H1 (cell line): ENCODE data around the gene SLC30A2. TPM values are rescaled to one million over a fixed set of nuclear protein-coding genes. Genes with fewer than 3 reads are reported as not detected.

Experiments
- CTCF ChIA-PET: fragments of 300-600 bp; sonication (Branson Sonifier 250); formaldehyde crosslinking; loops from one replicate; lab custom pipeline; 2021; ENCODE audit not compliant: partially characterized antibody; lab: Charles Lee
- POLR2A ChIA-PET: fragments of 300-600 bp; sonication (Branson Sonifier 250); formaldehyde crosslinking; loops from one replicate; lab custom pipeline; 2021; ENCODE audit warnings: inconsistent platforms; ENCODE audit not compliant: partially characterized antibody; lab: Charles Lee
- DNase-seq, 2 experiments: peaks; one replicate each; pipeline versions ENCODE4 v3.0.0 to v3.0.0-alpha.2; 2010 to 2022; ENCODE audit warnings: low spot score in 2 of 2, low read depth in 1 of 2, mixed read lengths in 1 of 2
- FAIRE-seq: peaks from 2 replicates; lab custom pipeline; 2011; peaks lifted over from hg19 to GRCh38; lab: Jason Lieb, UNC
- H2AFZ ChIP-seq: 2 replicates; pipeline ENCODE4 v1.8.1; 2012; ENCODE audit warnings: low read length, inconsistent platforms
- H2AK5ac ChIP-seq: 2 replicates; pipeline ENCODE4 v1.6.1; 2013; ENCODE audit warnings: low read depth, low read length
- H2BK120ac ChIP-seq: replicated peaks from 2 replicates; pipeline ENCODE3; 2013; ENCODE audit warnings: low read depth, low read length, inconsistent platforms
- H2BK12ac ChIP-seq: 2 replicates; pipeline ENCODE4 v1.6.1; 2013; ENCODE audit warnings: low read depth, low read length
- H2BK15ac ChIP-seq: 2 replicates; pipeline ENCODE4 v1.6.1; 2013; ENCODE audit warnings: low read length
- H2BK20ac ChIP-seq: 2 replicates; pipeline ENCODE4 v1.6.1; 2013; ENCODE audit warnings: low read length
- H2BK5ac ChIP-seq: 2 replicates; pipeline ENCODE4 v1.6.1; 2013; ENCODE audit warnings: low read depth, low read length
- H3K14ac ChIP-seq: 2 replicates; pipeline ENCODE4 v1.6.1; 2013; ENCODE audit warnings: inconsistent platforms; ENCODE audit not compliant: insufficient read length
- H3K18ac ChIP-seq: 2 replicates; pipeline ENCODE4 v1.6.1; 2013; ENCODE audit warnings: low read length; ENCODE audit errors: extremely low read depth
- H3K23ac ChIP-seq: 2 replicates; pipeline ENCODE4 v1.6.1; 2013; ENCODE audit warnings: inconsistent platforms; ENCODE audit not compliant: insufficient read length
- H3K23me2 ChIP-seq: 2 replicates; pipeline ENCODE4 v1.6.1; 2013; ENCODE audit warnings: low read depth, low read length
- H3K27ac ChIP-seq: 2 replicates; pipeline ENCODE4 v1.6.1; 2011; ENCODE audit warnings: low read depth, low read length, inconsistent platforms
- H3K27me3 ChIP-seq, 4 experiments: replicated peaks in 1 of 4; 1 replicate in 1 of 4; 2 replicates in 3 of 4; pipeline versions ENCODE4 v1.6.1 to v1.8.1; 2011 to 2013; ENCODE audit warnings: low read length in 3 of 4, mild to moderate bottlenecking in 3 of 4, inconsistent platforms in 2 of 4, mixed read lengths in 2 of 4, moderate library complexity in 1 of 4; ENCODE audit not compliant: control insufficient read depth in 3 of 4, insufficient read depth in 3 of 4; ENCODE audit errors: extremely low read depth in 1 of 4
- H3K36me3 ChIP-seq, 4 experiments: 2 replicates each; pipeline versions ENCODE4 v1.6.1 to v1.8.1; 2011 to 2013; ENCODE audit warnings: mild to moderate bottlenecking in 4 of 4, low read length in 3 of 4, moderate library complexity in 2 of 4, control low read depth in 1 of 4, inconsistent platforms in 1 of 4; ENCODE audit not compliant: insufficient read depth in 4 of 4, control insufficient read depth in 2 of 4
- H3K4ac ChIP-seq: replicated peaks from 2 replicates; pipeline ENCODE3; 2013; ENCODE audit warnings: low read length, low read depth, mixed read lengths, inconsistent platforms; ENCODE audit not compliant: insufficient read length
- H3K4me1 ChIP-seq, 4 experiments: replicated peaks in 1 of 4; 1 replicate in 1 of 4; 2 replicates in 3 of 4; pipeline versions ENCODE4 v1.6.1 to v1.8.1; 2011 to 2013; ENCODE audit warnings: low read length in 3 of 4, inconsistent platforms in 2 of 4, mixed read lengths in 1 of 4; ENCODE audit not compliant: insufficient read depth in 4 of 4, control insufficient read depth in 3 of 4
- H3K4me2 ChIP-seq, 2 experiments: 2 replicates each; pipeline versions ENCODE4 v1.6.1 to v1.8.1; 2011 to 2013; ENCODE audit warnings: low read depth in 2 of 2, low read length in 2 of 2, control low read depth in 1 of 2, inconsistent platforms in 1 of 2, mild to moderate bottlenecking in 1 of 2; ENCODE audit not compliant: insufficient read depth in 1 of 2
- H3K4me3 ChIP-seq, 4 experiments: fragments of 200-600, 300-600 bp in 1 of 4; sonication (generic), shearing (Covaris generic), sonication (Bioruptor Twin) in 1 of 4; 2 replicates each; pipeline versions ENCODE4 v1.5.1 to v1.8.1; 2011 to 2016; ENCODE audit warnings: low read length in 4 of 4, low read depth in 3 of 4, control low read depth in 2 of 4, inconsistent platforms in 2 of 4, mild to moderate bottlenecking in 2 of 4, mixed read lengths in 1 of 4, moderate library complexity in 1 of 4; ENCODE audit not compliant: insufficient read depth in 2 of 4; ENCODE audit errors: extremely low read depth in 1 of 4
- H3K56ac ChIP-seq: replicated peaks from 2 replicates; pipeline ENCODE3; 2013; ENCODE audit warnings: low read depth, mild to moderate bottlenecking, mixed read lengths, low read length, inconsistent platforms; ENCODE audit not compliant: insufficient read length
- H3K79me1 ChIP-seq: 2 replicates; pipeline ENCODE4 v1.6.1; 2013; ENCODE audit warnings: low read depth, low read length, control low read depth
- H3K79me2 ChIP-seq, 2 experiments: 2 replicates each; pipeline versions ENCODE4 v1.6.1 to v1.8.1; 2012 to 2013; ENCODE audit warnings: low read length in 2 of 2, mild to moderate bottlenecking in 2 of 2, inconsistent platforms in 1 of 2; ENCODE audit not compliant: insufficient read depth in 2 of 2, control insufficient read depth in 1 of 2
- H3K9ac ChIP-seq, 4 experiments: replicated peaks in 1 of 4; 1 replicate in 1 of 4; 2 replicates in 3 of 4; pipeline versions ENCODE4 v1.6.1 to v1.8.1; 2011 to 2013; ENCODE audit warnings: low read depth in 3 of 4, low read length in 3 of 4, control low read depth in 2 of 4, mild to moderate bottlenecking in 2 of 4, moderate library complexity in 2 of 4, inconsistent platforms in 1 of 4; ENCODE audit errors: extremely low read depth in 1 of 4
- H3K9me3 ChIP-seq, 2 experiments: 2 replicates each; pipeline versions ENCODE4 v1.6.1 to v1.8.1; 2012 to 2013; ENCODE audit warnings: mild to moderate bottlenecking in 2 of 2, moderate library complexity in 2 of 2, control low read depth in 1 of 2, inconsistent platforms in 1 of 2, low read depth in 1 of 2, low read length in 1 of 2, mixed read lengths in 1 of 2; ENCODE audit not compliant: insufficient read depth in 2 of 2
- H4K20me1 ChIP-seq, 2 experiments: replicated peaks in 1 of 2; 2 replicates each; pipeline versions ENCODE3 to v1.8.1; 2011 to 2013; ENCODE audit warnings: inconsistent platforms in 2 of 2, low read length in 2 of 2, mild to moderate bottlenecking in 1 of 2; ENCODE audit not compliant: insufficient read depth in 2 of 2, control insufficient read depth in 1 of 2
- H4K5ac ChIP-seq: 2 replicates; pipeline ENCODE4 v1.6.1; 2013; ENCODE audit warnings: low read length, low read depth, mixed read lengths, inconsistent platforms; ENCODE audit not compliant: insufficient read length
- H4K8ac ChIP-seq: 2 replicates; pipeline ENCODE4 v1.8.0; 2013; ENCODE audit warnings: mild to moderate bottlenecking, moderate library complexity, low read length, inconsistent platforms; ENCODE audit not compliant: insufficient read depth; ENCODE audit errors: extremely low read depth
- H4K91ac ChIP-seq: replicated peaks from 2 replicates; pipeline ENCODE3; 2013; ENCODE audit warnings: low read length, mixed read lengths, inconsistent platforms; ENCODE audit not compliant: insufficient read length
- ATF2 ChIP-seq: IDR thresholded peaks from 2 replicates; pipeline ENCODE4 v1.6.1; 2012; ENCODE audit warnings: low read length, inconsistent platforms
- E2F6 ChIP-seq: IDR thresholded peaks from 2 replicates; pipeline ENCODE4 v1.6.1; 2012; ENCODE audit warnings: inconsistent platforms
- MAX ChIP-seq: IDR thresholded peaks from 2 replicates; pipeline ENCODE4 v1.6.1; 2012; ENCODE audit warnings: inconsistent platforms
- SRF ChIP-seq: IDR thresholded peaks from 2 replicates; pipeline ENCODE4 v1.6.1; 2011; ENCODE audit warnings: mild to moderate bottlenecking, low read depth, low read length, moderate library complexity
- TEAD4 ChIP-seq: IDR thresholded peaks from 2 replicates; pipeline ENCODE4 v1.6.1; 2012; ENCODE audit warnings: low read depth, low read length, inconsistent platforms, mixed read lengths
- WGBS, 2 experiments: shearing (Covaris generic) in 1 of 2; methylation state at CpG; one replicate each; pipeline versions ENCODE4 v1.1.6 to v1.1.7; 2013 to 2015; ENCODE audit warnings: low lambda C conversion rate in 2 of 2, mixed read lengths in 2 of 2, inconsistent platforms in 1 of 2, low coverage in 1 of 2, missing lambda C conversion rate in 1 of 2; ENCODE audit not compliant: insufficient replicate concordance in 2 of 2, insufficient coverage in 1 of 2, insufficient read length in 1 of 2; ENCODE audit errors: extremely low coverage in 1 of 2, missing lambda C conversion rate in 1 of 2; 5-methylcytosine and 5-hydroxymethylcytosine counted together
- polyA plus RNA-seq, 7 experiments: library from polyadenylated mRNA; depleted of rRNA in 3 of 7; stranded (reverse) in 5 of 7; unstranded in 2 of 7; fragments of >200 nt in 5 of 7; fragments of 200-250 nt in 2 of 7; gene quantifications; 1 replicate in 5 of 7; 2 replicates in 1 of 7; 4 replicates in 1 of 7; pipeline versions ENCODE4 v1.2.1 to v1.2.3, GENCODE V29; 2011 to 2013; ENCODE audit warnings: missing spikeins in 2 of 7, mixed read lengths in 2 of 7
- total RNA-seq: library from RNA; stranded (reverse); fragmentation: NEBNext Ultra II Directional; extraction: Animal tissue kit (Norgen Biotek cat#: 25700); gene quantifications from 2 replicates; pipeline ENCODE4 v1.2.1, GENCODE V29; 2021

SLC30A2 gene
- total and polyA plus RNA-seq, 2 of the 8 experiments (the other 6 are each of a cell fraction or from before 2014, with no cell fraction given), result 0.19 to 0.76 TPM

- Histone ChIP-seq H3K4ac (peak overlapping the region; percentile 21), H4K5ac (no peak overlapping the region), H2AK5ac (no peak overlapping the region), H3K23ac (no peak overlapping the region), H2AFZ (peak overlapping the region; percentile 74), H4K91ac (no peak overlapping the region), H3K4me3 (peak overlapping the region in 1 of 4 experiments; percentile 17; a peak in 2 of 8 replicates), H4K20me1 (no peaks in the 10 kb centered on the region), H2BK12ac (peak overlapping the region; percentile 45; the same call in 1 of the 2 replicates), H4K8ac (no peak overlapping the region), H2BK15ac (peak overlapping the region; percentile 89), H3K36me3 (no peaks in the 10 kb centered on the region), H3K56ac (no peak overlapping the region), H3K27ac (no peak overlapping the region), H2BK120ac (no peak overlapping the region), H2BK20ac (peak overlapping the region; percentile 77; the same call in 1 of the 2 replicates), H3K79me2 (no peaks in the 10 kb centered on the region), H3K9me3 (no peaks in the 10 kb centered on the region), H3K23me2 (no peaks in the 10 kb centered on the region), H3K79me1 (no peaks in the 10 kb centered on the region), H3K9ac (no peak overlapping the region), H3K4me2 (peak overlapping the region; percentile 40 to 47; a peak in 2 of 4 replicates), H2BK5ac (no peak overlapping the region; the same call in 1 of the 2 replicates), H3K18ac (peak overlapping the region; percentile 36; the same call in 1 of the 2 replicates), H3K27me3 (peaks cover 0 to 5% (median 2%) of the 10 kb centered on the region in 4 experiments; a peak in 2 of 7 replicates), H3K14ac (no peak overlapping the region), H3K4me1 (peaks cover 9 to 15% (median 12%) of the 10 kb centered on the region in 4 experiments)
- no peak for FAIRE-seq
- CTCF ChIA-PET, result interaction anchor here (0.8 to 1.3 kb wide), 3 partner anchors 35 to 57 kb away, joined by 4 to 6 read pairs (median 5); no protein-coding TSS in a partner anchor
- POLR2A ChIA-PET, result interaction anchor here (1.2 kb wide), 1 partner anchor 185 kb away, joined by 4 read pairs; the partner anchor contains the start of gene SH3BGRL3
- TF ChIP-seq E2F6, result peak; percentile 79
- TF ChIP-seq TEAD4, result peak; percentile 57
- TF ChIP-seq MAX, result peak; percentile 75; the same call in 1 of the 2 replicates
- no peak for TF ChIP-seq SRF
- TF ChIP-seq ATF2, result no peak
- DNase-seq, result peak in 1 of 2 experiments; percentile 50
- WGBS, 2 experiments, result 75% methylated on average over 11 of the region's 11 CpGs; no CpG with 5 or more reads in 1 of the 2 experiments
Measured at GRCh38 chr1:26094076-26094669, 48.3 kb upstream of the SLC30A2 start.
